ENCODE measurements around the gene CELF4.

CELF4 gene

DNA sequence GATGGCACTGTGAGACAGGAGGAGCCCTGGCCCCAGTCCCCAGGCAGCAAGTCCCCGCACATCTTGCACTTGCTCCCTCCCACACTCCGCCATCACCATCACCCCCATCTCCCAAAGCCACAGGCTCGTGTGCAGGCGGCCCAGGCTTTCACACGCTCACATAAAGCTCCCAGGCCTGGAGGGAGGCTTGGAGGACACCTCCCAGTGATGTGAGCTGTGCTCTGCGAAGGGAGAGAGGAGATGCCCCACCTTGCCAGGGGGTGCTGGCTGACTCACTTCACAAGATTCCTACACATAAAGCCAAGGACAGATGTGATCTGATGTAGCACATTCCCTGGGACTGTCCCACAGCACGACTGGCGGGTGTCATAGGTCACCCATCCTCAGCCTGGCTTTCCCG lies 28.9 kb downstream of the CELF4 start:
- Histone ChIP-seq H4K20me1 (ENCODE audit: low read depth, low read length) (no peaks in the 10 kb centered on the region), H3K27me3 (ENCODE audit: low read length) (no peaks in the 10 kb centered on the region), H3K4me2 (ENCODE audit: low read depth, low read length, poor library complexity, severe bottlenecking) (no peak overlapping the region), H3K79me2 (ENCODE audit: insufficient read depth, low read length) (no peaks in the 10 kb centered on the region), H3K36me3 (ENCODE audit: low read length) (no peaks in the 10 kb centered on the region), H3K9me2 (replicated peaks; ENCODE audit: insufficient read depth, low read length) (no peaks in the 10 kb centered on the region), H3K9ac (ENCODE audit: low read length) (no peak overlapping the region), H3K4me3 (ENCODE audit: insufficient read depth, low read length, poor library complexity, severe bottlenecking) (no peak overlapping the region), H3K27ac (ENCODE audit: low read depth, low read length) (no peak overlapping the region), H3F3A (ENCODE audit: insufficient read depth) (no peaks in the 10 kb centered on the region), H3K9me3 (ENCODE audit: insufficient read depth, low read length) (no peaks in the 10 kb centered on the region), H2AFZ (ENCODE audit: low read depth, low read length, severe bottlenecking) (no peak overlapping the region)
- TF ChIP-seq CTCF (IDR thresholded peaks at IDR 0.05; ENCODE audit: insufficient read depth, low read length, poor library complexity, severe bottlenecking): no peak
- no peak for TF ChIP-seq EZH2phosphoT487 (conservative IDR thresholded peaks at IDR 0.05; ENCODE audit: low read length)

DNA sequence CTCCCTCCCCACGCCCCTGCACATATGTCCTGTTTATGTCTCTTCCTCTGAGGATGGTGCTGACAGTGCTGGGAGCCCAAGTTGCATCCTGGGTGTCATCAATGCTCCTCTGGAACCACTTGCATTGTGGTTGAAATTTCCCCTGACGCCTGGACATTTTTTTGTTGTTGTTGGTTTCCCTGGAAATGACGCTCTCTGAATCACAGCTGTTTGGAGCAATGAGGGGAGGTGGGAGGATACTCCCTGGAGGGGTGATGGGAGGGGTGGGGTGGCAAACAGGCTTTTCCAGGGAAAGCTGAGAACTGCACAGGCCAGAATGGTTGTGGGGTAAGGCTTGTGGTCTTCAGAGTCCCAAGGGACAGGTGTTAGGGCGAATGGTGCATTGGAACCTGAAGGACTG lies 29.6 kb downstream of the CELF4 start:
- Histone ChIP-seq H3K9me3 (ENCODE audit: insufficient read depth, low read length) (no peaks in the 10 kb centered on the region), H3K9ac (ENCODE audit: low read length) (no peak overlapping the region), H3K79me2 (ENCODE audit: insufficient read depth, low read length) (no peaks in the 10 kb centered on the region), H3K4me3 (ENCODE audit: insufficient read depth, low read length, poor library complexity, severe bottlenecking) (no peak overlapping the region), H4K20me1 (ENCODE audit: low read depth, low read length) (no peaks in the 10 kb centered on the region), H3K36me3 (ENCODE audit: low read length) (no peaks in the 10 kb centered on the region), H3F3A (ENCODE audit: insufficient read depth) (no peaks in the 10 kb centered on the region), H3K4me2 (ENCODE audit: low read depth, low read length, poor library complexity, severe bottlenecking) (no peak overlapping the region), H3K9me2 (replicated peaks; ENCODE audit: insufficient read depth, low read length) (no peaks in the 10 kb centered on the region), H2AFZ (ENCODE audit: low read depth, low read length, severe bottlenecking) (no peak overlapping the region), H3K27ac (ENCODE audit: low read depth, low read length) (no peak overlapping the region), H3K27me3 (ENCODE audit: low read length) (no peaks in the 10 kb centered on the region)
- no peak for TF ChIP-seq EZH2phosphoT487 (conservative IDR thresholded peaks at IDR 0.05; ENCODE audit: low read length)
- TF ChIP-seq CTCF (IDR thresholded peaks at IDR 0.05; ENCODE audit: insufficient read depth, low read length, poor library complexity, severe bottlenecking): no peak

GRCh38 chr18:37534627-37535026 lies 31.0 kb downstream of the CELF4 start:
- Histone ChIP-seq H3K4me2 (ENCODE audit: low read depth, low read length, poor library complexity, severe bottlenecking) (no peak overlapping the region), H3K9me3 (ENCODE audit: insufficient read depth, low read length) (no peaks in the 10 kb centered on the region), H3K27me3 (ENCODE audit: low read length) (no peaks in the 10 kb centered on the region), H2AFZ (ENCODE audit: low read depth, low read length, severe bottlenecking) (no peak overlapping the region), H3K27ac (ENCODE audit: low read depth, low read length) (no peak overlapping the region), H3K79me2 (ENCODE audit: insufficient read depth, low read length) (no peaks in the 10 kb centered on the region), H3F3A (ENCODE audit: insufficient read depth) (no peaks in the 10 kb centered on the region), H3K36me3 (ENCODE audit: low read length) (no peaks in the 10 kb centered on the region), H3K9ac (ENCODE audit: low read length) (no peak overlapping the region), H3K4me3 (ENCODE audit: insufficient read depth, low read length, poor library complexity, severe bottlenecking) (no peak overlapping the region), H4K20me1 (ENCODE audit: low read depth, low read length) (no peaks in the 10 kb centered on the region), H3K9me2 (replicated peaks; ENCODE audit: insufficient read depth, low read length) (no peaks in the 10 kb centered on the region)
- TF ChIP-seq CTCF (IDR thresholded peaks at IDR 0.05; ENCODE audit: insufficient read depth, low read length, poor library complexity, severe bottlenecking): no peak
- no peak for TF ChIP-seq EZH2phosphoT487 (conservative IDR thresholded peaks at IDR 0.05; ENCODE audit: low read length)
